ENCODE results near the gene MEAF6. TPM values are rescaled to one million over a fixed set of nuclear protein-coding genes. Genes with fewer than 3 reads are reported as not detected.

MEAF6 gene
- total and polyA plus RNA-seq, 2 of the 8 experiments (the other 6 are each of a cell fraction or from before 2014, with no cell fraction given), result 23.0 to 38.8 TPM

DNA sequence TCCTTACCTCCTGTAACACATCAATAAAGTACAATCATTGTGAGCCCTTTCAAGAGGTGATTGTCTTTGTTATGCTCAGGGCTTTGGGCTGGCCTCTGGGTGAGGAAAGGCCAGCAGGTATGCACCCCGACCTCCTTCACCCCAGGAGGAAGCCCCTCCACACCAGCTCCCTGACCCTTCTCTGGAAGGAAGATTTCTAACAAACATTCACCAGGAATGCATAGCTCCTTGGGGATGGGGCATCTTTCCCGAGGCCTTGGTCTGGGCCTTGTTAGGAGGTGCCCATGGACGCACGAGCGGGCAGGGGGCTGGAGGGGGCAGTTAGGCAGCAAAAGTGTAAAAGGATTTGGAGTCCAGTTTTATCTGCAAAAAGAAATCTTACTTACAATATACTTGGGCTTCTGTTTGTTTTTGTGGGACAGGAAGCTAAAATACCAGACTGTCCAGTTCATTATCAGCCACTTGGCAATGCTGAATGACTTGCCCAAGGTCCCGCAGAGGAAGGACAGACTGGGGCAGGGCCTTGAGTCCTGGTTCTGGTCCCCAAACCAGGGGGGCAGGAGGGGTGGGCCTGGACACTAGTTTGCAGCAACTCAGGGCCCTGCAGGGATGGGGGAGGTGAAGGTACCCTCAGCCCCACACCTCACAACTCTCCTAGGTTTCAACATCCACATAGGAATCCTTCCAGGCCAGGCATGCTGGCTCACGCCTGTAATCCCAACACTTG is 30.1 kb downstream of the MEAF6 start (continued):
- TF ChIP-seq GTF2F1 (IDR thresholded peaks at IDR 0.05; ENCODE audit: borderline replicate concordance, low read depth, low read length) (no peak), KDM5A (IDR thresholded peaks at IDR 0.05; ENCODE audit: low read length) (no peak)
- TF ChIP-seq, protein P1, sequence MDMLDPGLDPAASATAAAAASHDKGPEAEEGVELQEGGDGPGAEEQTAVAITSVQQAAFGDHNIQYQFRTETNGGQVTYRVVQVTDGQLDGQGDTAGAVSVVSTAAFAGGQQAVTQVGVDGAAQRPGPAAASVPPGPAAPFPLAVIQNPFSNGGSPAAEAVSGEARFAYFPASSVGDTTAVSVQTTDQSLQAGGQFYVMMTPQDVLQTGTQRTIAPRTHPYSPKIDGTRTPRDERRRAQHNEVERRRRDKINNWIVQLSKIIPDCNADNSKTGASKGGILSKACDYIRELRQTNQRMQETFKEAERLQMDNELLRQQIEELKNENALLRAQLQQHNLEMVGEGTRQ (IDR thresholded peaks at IDR 0.05; ENCODE audit: low read length), result no peak
